ENCODE data around the gene DGKB. TPM values are rescaled to one million over a fixed set of nuclear protein-coding genes. Genes with fewer than 3 reads are reported as not detected.
"Not testable (repeated sequence)": the region's sequence is repeated elsewhere in the genome, so short reads cannot be mapped to it uniquely, and the experiment has no call there.

Gene DGKB
- total RNA-seq, 1 donor from 2014 or later: not detected

DNA sequence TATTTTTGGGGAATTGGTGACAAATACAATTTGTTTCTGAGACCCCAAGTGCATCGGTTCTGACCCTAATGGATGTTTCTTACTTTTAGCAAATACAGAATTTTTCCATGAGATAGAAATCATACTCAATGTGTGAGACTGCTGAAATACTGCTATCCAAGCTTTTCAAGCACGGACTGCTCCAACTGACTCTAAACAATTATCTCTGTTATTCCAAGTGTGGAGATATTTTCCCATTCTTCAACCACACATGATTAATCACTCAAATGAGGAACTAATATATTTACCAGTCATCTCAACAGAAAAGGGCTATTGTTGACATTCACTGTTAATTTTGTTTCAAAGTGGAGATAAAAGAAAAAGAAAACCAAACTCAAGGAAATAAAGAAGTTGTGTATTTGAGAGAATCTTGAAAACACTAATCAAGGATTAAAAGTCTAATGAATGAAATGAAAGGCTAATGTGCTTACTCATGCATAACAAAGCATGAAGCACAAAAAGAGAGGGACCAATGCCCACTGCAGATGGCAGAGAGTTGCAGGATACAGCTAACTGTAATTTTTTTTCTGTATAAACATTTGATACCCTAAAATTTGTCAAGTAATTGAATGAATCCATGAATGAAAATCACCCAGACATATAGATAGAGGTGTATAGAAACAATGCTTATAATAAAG lies 423.6 kb downstream of the DGKB start:
- H3K27ac Mint-ChIP-seq: no peak overlapping the region

DNA sequence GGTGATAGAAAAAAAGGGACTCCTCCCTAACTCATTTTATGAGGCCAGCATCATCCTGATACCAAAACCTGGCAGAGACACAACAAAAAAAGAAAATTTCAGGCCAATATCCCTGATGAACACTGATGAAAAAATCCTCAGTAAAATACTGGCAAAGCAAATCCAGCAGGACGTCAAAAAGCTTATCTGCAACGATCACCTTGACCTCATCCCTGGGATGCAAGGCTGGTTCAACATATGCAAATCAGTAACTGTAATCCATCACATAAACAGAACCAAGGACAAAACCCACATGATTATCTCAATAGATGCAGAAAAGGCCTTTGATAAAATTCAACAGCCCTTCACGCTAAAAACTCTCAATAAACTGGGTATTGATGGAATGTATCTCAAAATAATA lies 440.8 kb downstream of the DGKB start:
- DNase-seq (ENCODE audit: low spot score); H3K4me3 Mint-ChIP-seq; H3K27ac Mint-ChIP-seq; H3K9me3 Mint-ChIP-seq; H3K27me3 Mint-ChIP-seq (ENCODE audit: insufficient read depth); H3K36me3 Mint-ChIP-seq (ENCODE audit: low read depth); H3K4me1 Mint-ChIP-seq (ENCODE audit: low read depth); intact Hi-C loops (cut with micrococcal nuclease): not testable (repeated sequence)

More for the DNA sequence above, 423.6 kb downstream of the DGKB start:
- H3K27me3 Mint-ChIP-seq (ENCODE audit: insufficient read depth): no peaks in the 10 kb centered on the region
- no peaks in the 10 kb centered on the region for H3K36me3 Mint-ChIP-seq (ENCODE audit: low read depth)
- DNase-seq (ENCODE audit: low spot score): no peak
- intact Hi-C loops (cut with micrococcal nuclease): no loop called here
- no peaks in the 10 kb centered on the region for H3K4me1 Mint-ChIP-seq (ENCODE audit: low read depth)
- H3K9me3 Mint-ChIP-seq: peaks cover 4% of the 10 kb centered on the region
- no peak overlapping the region for H3K4me3 Mint-ChIP-seq

DNA sequence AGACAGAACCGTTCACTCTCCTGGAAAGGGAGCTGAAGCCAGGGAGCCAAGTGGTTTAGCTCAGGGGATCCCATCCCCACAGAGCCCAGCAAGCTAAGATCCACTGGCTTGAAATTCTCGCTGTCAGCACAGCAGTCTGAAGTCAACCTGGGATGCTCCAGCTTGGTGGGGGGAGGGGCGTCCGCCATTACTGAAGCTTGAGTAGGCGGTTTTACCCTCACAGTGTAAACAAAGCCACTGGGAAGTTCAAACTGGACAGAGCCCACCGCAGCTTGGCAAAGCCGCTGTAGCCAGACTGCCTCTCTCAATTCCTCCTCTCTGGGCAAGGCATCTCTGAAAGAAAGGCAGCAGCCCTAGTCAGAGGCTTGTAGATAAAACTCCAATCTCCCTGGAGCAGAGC lies 443.7 kb downstream of the DGKB start:
- H3K27me3 Mint-ChIP-seq (ENCODE audit: insufficient read depth); H3K36me3 Mint-ChIP-seq (ENCODE audit: low read depth); DNase-seq (ENCODE audit: low spot score); H3K27ac Mint-ChIP-seq; H3K9me3 Mint-ChIP-seq; H3K4me1 Mint-ChIP-seq (ENCODE audit: low read depth); H3K4me3 Mint-ChIP-seq: not testable (repeated sequence)
- intact Hi-C loops (cut with micrococcal nuclease): loop anchor here (5.0 kb wide), 1 partner anchor 1937 kb away; no protein-coding TSS in a partner anchor

DNA sequence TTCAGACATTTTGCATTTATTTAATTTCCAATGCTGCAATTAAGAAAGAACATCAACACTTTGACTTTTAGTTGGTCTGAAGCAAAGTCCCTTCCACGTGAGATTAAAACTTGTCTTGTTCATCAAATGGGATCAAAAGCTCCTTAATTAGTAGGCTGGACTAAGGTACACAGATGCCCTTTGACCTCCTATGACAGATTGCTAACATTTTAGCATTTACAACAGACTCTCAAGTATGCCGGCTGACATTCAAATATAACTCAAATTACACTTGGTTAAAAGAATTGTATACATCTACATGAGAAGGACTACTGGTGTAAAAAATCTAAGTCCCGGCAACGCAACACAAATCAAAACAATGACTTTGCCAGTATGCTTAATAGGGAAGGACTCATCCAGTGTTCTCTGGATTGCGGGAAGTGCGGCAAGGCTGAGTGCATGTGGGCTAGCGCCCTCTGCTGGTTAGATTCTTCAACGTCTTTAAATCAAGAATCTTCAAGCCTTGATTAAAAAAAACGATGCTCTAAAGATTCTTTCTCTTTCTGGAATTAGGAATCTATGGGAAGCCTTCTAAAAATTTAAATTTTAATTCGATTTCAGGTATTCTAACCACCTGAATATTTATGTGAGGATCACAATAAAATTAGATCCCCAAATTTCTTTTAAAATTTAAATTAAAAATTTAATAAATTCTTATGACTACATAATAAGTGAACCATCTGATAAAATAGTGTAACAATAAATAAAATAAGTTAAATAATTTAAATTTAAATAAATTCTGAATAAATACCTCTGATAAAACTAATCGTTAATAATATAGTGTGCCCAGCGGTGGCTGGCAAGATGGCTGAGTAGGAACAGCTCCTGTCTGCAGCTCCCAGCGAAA lies 444.7 kb downstream of the DGKB start:
- intact Hi-C loops (cut with micrococcal nuclease): loop anchor here (2.0 to 5.0 kb wide), 3 partner anchors 933 to 1936 kb away; no protein-coding TSS in a partner anchor
- Mint-ChIP-seq H3K4me3 (no peak overlapping the region), H3K9me3 (no peaks in the 10 kb centered on the region), H3K27me3 (ENCODE audit: insufficient read depth) (no peaks in the 10 kb centered on the region), H3K27ac (no peak overlapping the region), H3K4me1 (ENCODE audit: low read depth) (no peaks in the 10 kb centered on the region), H3K36me3 (ENCODE audit: low read depth) (no peaks in the 10 kb centered on the region)
- DNase-seq (ENCODE audit: low spot score): peak; percentile 3

DNA sequence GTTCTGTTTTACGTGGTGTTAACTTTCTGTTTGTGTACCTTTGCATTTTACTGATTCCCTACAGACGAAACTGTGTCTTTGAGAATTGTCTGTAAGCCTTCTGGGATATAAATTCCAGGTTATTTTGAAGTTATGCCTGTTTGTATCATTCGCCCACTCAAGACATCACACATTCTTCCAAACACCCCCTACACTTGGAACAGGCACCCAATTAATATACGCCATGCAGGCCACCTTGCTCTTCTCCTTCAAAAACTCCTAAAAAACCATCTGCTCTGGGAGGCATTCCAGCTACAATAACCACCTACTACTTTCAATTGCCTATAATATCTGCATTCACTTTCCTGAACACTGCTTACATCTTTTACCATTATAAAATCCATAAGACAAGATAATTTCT lies 453.3 kb downstream of the DGKB start:
- Mint-ChIP-seq H3K27me3 (ENCODE audit: insufficient read depth) (no peaks in the 10 kb centered on the region), H3K27ac (no peak overlapping the region), H3K4me3 (no peak overlapping the region), H3K4me1 (ENCODE audit: low read depth) (no peaks in the 10 kb centered on the region), H3K9me3 (no peaks in the 10 kb centered on the region), H3K36me3 (ENCODE audit: low read depth) (no peaks in the 10 kb centered on the region)
- no peak for DNase-seq (ENCODE audit: low spot score)
- intact Hi-C loops (cut with micrococcal nuclease): no loop called here

DNA sequence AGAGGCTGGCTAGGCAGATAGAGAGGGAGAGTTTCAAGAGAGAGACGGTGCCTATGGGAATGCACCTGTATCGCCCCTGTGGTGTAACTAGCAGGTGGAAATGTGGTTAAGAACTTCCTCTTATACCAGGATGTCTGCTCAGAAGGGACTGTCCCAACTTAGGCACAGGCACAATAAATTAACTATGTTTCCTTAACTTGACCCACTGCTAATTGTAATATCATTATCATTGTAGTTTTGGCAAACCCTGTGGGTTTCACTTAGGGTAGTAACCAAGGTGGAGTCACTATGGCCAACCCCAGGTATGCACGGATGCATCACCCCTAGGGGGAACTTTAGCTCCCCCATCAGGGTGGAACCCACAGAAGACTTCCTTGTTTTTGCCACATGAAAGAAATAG lies 455.7 kb downstream of the DGKB start:
- DNase-seq (ENCODE audit: low spot score): no peak
- no peaks in the 10 kb centered on the region for H3K9me3 Mint-ChIP-seq
- no peaks in the 10 kb centered on the region for H3K4me1 Mint-ChIP-seq (ENCODE audit: low read depth)
- intact Hi-C loops (cut with micrococcal nuclease): no loop called here
- no peak overlapping the region for H3K27ac Mint-ChIP-seq
- H3K4me3 Mint-ChIP-seq: no peak overlapping the region
- H3K36me3 Mint-ChIP-seq (ENCODE audit: low read depth): no peaks in the 10 kb centered on the region
- H3K27me3 Mint-ChIP-seq (ENCODE audit: insufficient read depth): no peaks in the 10 kb centered on the region

DNA sequence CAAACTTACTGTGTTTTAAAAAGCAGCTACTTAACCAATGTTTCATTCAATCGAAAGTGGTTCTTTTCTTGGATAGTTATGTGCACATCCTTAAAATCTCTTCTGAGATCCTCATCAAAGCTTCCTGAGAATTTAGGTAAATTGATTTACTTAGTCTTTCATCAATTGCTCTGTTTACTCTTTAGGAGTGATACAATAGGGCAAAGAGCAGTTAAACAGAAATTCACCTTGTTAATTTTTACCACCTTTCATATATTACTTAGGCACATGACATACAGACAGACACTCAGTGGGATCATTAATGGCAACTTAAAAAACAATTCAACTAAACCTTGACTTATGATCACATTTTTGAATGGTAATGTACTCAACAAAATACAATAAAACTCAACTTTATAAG lies 456.3 kb downstream of the DGKB start:
- H3K36me3 Mint-ChIP-seq (ENCODE audit: low read depth): no peaks in the 10 kb centered on the region
- H3K27ac Mint-ChIP-seq: no peak overlapping the region
- no peaks in the 10 kb centered on the region for H3K9me3 Mint-ChIP-seq
- H3K4me3 Mint-ChIP-seq: no peak overlapping the region
- H3K27me3 Mint-ChIP-seq (ENCODE audit: insufficient read depth): no peaks in the 10 kb centered on the region
- intact Hi-C loops (cut with micrococcal nuclease): no loop called here
- H3K4me1 Mint-ChIP-seq (ENCODE audit: low read depth): no peaks in the 10 kb centered on the region
- DNase-seq (ENCODE audit: low spot score): no peak

DNA sequence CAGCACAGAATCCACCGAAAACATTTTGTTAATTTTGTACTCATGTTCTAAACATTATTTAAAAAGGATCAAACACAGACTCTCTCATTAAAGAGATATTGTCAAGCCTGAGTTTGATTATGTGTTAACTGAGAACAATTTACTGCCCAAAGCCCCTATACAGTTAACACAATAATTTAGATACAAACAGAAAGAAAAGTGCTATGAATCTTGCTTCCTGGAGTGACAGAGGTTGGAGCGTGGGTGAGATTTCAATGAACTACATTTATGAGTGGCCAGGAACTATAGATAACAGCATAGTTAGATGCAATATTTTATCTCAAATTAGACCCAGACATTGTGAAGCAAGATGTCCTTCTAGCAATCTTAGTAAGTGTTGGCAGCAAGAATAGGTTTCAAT lies 464.2 kb downstream of the DGKB start:
- no peak overlapping the region for H3K27ac Mint-ChIP-seq

DNA sequence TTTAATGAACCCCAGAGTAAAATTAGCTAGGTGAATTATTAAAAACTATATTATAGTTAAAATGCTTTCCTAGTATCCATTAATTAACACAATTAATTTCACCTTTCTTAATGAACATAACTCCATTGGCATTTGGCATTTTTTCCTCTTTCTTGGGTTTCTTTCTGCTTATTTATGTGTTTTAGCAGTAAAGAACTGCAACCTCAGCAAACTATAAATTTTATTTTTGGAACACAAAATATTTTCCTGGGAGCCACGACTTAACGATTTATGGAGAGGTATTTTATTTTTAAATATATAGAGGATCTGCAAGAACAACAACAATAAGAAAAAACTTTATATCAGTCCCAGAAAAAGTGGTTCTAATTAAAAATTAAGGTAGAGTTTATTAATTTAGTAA lies 465.7 kb downstream of the DGKB start:
- no peaks in the 10 kb centered on the region for H3K4me1 Mint-ChIP-seq (ENCODE audit: low read depth)
- no peaks in the 10 kb centered on the region for H3K27me3 Mint-ChIP-seq (ENCODE audit: insufficient read depth)
- H3K27ac Mint-ChIP-seq: no peak overlapping the region
- intact Hi-C loops (cut with micrococcal nuclease): no loop called here
- no peaks in the 10 kb centered on the region for H3K9me3 Mint-ChIP-seq
- H3K4me3 Mint-ChIP-seq: no peak overlapping the region
- H3K36me3 Mint-ChIP-seq (ENCODE audit: low read depth): no peaks in the 10 kb centered on the region
- no peak for DNase-seq (ENCODE audit: low spot score)

More for the DNA sequence above, 464.2 kb downstream of the DGKB start:
- no peaks in the 10 kb centered on the region for H3K36me3 Mint-ChIP-seq (ENCODE audit: low read depth)
- DNase-seq (ENCODE audit: low spot score): no peak
- intact Hi-C loops (cut with micrococcal nuclease): no loop called here
- no peak overlapping the region for H3K4me3 Mint-ChIP-seq
- no peaks in the 10 kb centered on the region for H3K9me3 Mint-ChIP-seq
- no peaks in the 10 kb centered on the region for H3K27me3 Mint-ChIP-seq (ENCODE audit: insufficient read depth)
- H3K4me1 Mint-ChIP-seq (ENCODE audit: low read depth): no peaks in the 10 kb centered on the region

DNA sequence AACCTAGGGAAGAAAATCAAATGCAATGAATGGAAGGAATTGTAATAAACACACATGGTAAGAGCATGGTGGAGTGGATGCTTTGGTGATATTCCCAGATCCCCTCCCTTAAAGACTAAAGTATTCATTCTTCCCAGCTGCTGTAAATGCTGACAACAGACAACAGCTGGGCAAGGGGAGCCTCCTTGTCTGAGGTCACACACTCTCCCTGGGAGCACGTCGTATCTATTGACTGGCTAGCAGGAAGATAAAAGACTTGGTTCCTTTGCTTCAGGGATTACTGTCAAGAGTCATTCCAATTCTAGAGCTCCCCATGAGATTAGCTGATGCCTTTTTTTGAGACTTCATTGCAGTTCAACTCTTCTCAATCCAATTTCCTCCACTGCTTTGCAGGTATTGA lies 469.6 kb downstream of the DGKB start:
- intact Hi-C loops (cut with micrococcal nuclease): no loop called here
- no peaks in the 10 kb centered on the region for H3K27me3 Mint-ChIP-seq (ENCODE audit: insufficient read depth)
- no peak overlapping the region for H3K27ac Mint-ChIP-seq
- no peak overlapping the region for H3K4me3 Mint-ChIP-seq
- H3K36me3 Mint-ChIP-seq (ENCODE audit: low read depth): no peaks in the 10 kb centered on the region
- DNase-seq (ENCODE audit: low spot score): no peak
- H3K9me3 Mint-ChIP-seq: no peaks in the 10 kb centered on the region
- H3K4me1 Mint-ChIP-seq (ENCODE audit: low read depth): no peaks in the 10 kb centered on the region

DNA sequence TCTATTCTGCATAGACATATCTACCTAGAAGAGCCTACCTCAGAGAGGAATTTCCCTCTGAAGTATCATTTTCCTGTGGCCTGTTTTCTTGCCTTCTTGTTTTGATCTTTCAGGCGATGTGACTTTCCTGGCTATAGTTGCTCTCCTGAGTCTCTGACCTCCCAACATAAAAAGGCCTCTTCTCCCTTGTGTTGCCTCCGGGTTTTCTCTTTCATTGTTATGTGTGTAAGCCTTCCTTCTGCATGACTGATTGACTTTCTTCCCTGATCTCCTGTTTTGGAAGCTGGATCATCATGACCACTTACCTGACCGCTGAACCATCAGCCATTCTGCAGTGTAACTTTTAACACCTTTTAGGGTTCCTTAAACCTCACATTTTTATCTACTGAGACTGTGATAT lies 471.6 kb downstream of the DGKB start:
- no peak for DNase-seq (ENCODE audit: low spot score)
- H3K27ac Mint-ChIP-seq: no peak overlapping the region
- no peaks in the 10 kb centered on the region for H3K4me1 Mint-ChIP-seq (ENCODE audit: low read depth)
- intact Hi-C loops (cut with micrococcal nuclease): no loop called here
- no peaks in the 10 kb centered on the region for H3K27me3 Mint-ChIP-seq (ENCODE audit: insufficient read depth)
- H3K9me3 Mint-ChIP-seq: no peaks in the 10 kb centered on the region
- H3K4me3 Mint-ChIP-seq: no peak overlapping the region
- H3K36me3 Mint-ChIP-seq (ENCODE audit: low read depth): no peaks in the 10 kb centered on the region

DNA sequence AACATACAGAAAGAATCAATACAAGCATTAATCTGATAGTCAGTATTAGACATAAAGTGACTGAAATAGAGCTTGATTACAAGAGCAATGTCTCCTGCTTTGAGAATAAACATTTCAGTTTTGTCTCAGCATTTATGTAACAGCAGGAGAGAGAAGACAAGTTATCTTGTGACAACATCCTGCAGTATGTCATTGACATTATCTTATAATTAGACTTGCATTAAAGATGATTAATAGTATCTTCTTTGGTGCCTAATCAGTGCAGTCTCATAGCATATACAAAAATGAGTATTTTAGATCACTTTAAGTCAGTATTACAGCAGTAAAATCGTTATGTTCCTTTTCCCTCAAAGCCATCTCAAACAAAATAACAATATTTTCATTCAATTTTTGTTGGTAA lies 477.0 kb downstream of the DGKB start:
- no peak for DNase-seq (ENCODE audit: low spot score)
- Mint-ChIP-seq H3K4me3 (no peak overlapping the region), H3K27me3 (ENCODE audit: insufficient read depth) (no peaks in the 10 kb centered on the region), H3K4me1 (ENCODE audit: low read depth) (no peaks in the 10 kb centered on the region), H3K9me3 (no peaks in the 10 kb centered on the region), H3K36me3 (ENCODE audit: low read depth) (no peaks in the 10 kb centered on the region), H3K27ac (no peak overlapping the region)
- intact Hi-C loops (cut with micrococcal nuclease): no loop called here

DNA sequence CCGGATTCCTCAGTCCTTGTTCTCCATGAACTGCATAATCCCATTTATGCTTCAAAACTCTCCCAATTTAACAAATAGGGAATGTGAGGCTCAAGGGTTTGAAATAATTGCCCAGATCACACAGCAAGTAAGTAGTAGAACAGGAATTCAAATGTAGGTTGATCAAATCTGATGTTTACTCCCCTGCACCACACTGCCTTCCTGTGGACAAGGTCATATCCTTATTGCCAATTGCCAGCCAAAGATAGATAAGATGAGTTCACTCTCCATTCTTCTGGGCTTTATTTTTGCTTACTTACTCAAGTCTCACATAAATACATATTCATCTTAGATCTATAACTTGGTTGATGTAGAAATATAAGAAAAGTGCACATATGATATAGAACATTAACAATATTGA lies 477.9 kb downstream of the DGKB start:
- intact Hi-C loops (cut with micrococcal nuclease): no loop called here
- no peaks in the 10 kb centered on the region for H3K27me3 Mint-ChIP-seq (ENCODE audit: insufficient read depth)
- no peaks in the 10 kb centered on the region for H3K36me3 Mint-ChIP-seq (ENCODE audit: low read depth)
- H3K9me3 Mint-ChIP-seq: no peaks in the 10 kb centered on the region
- H3K27ac Mint-ChIP-seq: no peak overlapping the region
- DNase-seq (ENCODE audit: low spot score): no peak
- no peaks in the 10 kb centered on the region for H3K4me1 Mint-ChIP-seq (ENCODE audit: low read depth)
- no peak overlapping the region for H3K4me3 Mint-ChIP-seq
